Sigmoid colon (tissue), 7 donors: Measurements from ENCODE around the gene USP49. TPM values are rescaled to one million over a fixed set of nuclear protein-coding genes. Genes with fewer than 3 reads are reported as not detected.

Experiments
- DNase-seq: peaks from one replicate; pipeline ENCODE4 v3.0.0-alpha.2; 2019
- H3K27ac ChIP-seq, 4 donors: fragments of 200-600 bp; sonication (generic); one replicate each; pipeline ENCODE4 v1.5.1; 2016 to 2019; ENCODE audit warnings: mild to moderate bottlenecking in 1 of 4
- H3K27me3 ChIP-seq, 3 donors: fragments of 200-600 bp; sonication (generic); one replicate each; pipeline ENCODE4 v1.5.1; 2019; ENCODE audit warnings: mild to moderate bottlenecking in 1 of 3
- H3K36me3 ChIP-seq, 4 donors: fragments of 200-600 bp; sonication (generic); one replicate each; pipeline ENCODE4 v1.5.1; 2016 to 2019
- H3K4me1 ChIP-seq, 4 donors: fragments of 200-600 bp; sonication (generic); one replicate each; pipeline ENCODE4 v1.5.1; 2017 to 2019
- H3K4me3 ChIP-seq, 4 donors: fragments of 200-600 bp; sonication (generic); one replicate each; pipeline ENCODE4 v1.5.1; 2017 to 2019; ENCODE audit warnings: mild to moderate bottlenecking in 2 of 4, moderate library complexity in 1 of 4
- H3K9me3 ChIP-seq, 4 donors: fragments of 200-600 bp in 3 of 4; sonication (generic) in 3 of 4; one replicate each; pipeline versions ENCODE4 v1.5.1 to v1.6.1; 2013 to 2019
- EP300 ChIP-seq, 4 donors: sonication (generic); formaldehyde crosslinking; IDR thresholded peaks; one replicate each; pipeline ENCODE4 v1.6.1; 2017; ENCODE audit warnings: antibody characterized with exemption in 4 of 4
- POLR2A ChIP-seq, 2 donors: fragments of 450-650 bp; IDR thresholded peaks; one replicate each; pipeline ENCODE4 v1.6.1; 2016; ENCODE audit warnings: antibody characterized with exemption in 2 of 2, mild to moderate bottlenecking in 2 of 2, moderate library complexity in 2 of 2
- POLR2AphosphoS5 ChIP-seq, 4 donors: sonication (generic); formaldehyde crosslinking; IDR thresholded peaks; one replicate each; pipeline ENCODE4 v1.6.1; 2017; ENCODE audit warnings: antibody characterized with exemption in 4 of 4
- WGBS, 2 donors: extraction: QIAGEN DNeasy Blood & Tissue Kit; methylation state at CpG; one replicate each; pipeline ENCODE4 v1.1.7; 2013; 5-methylcytosine and 5-hydroxymethylcytosine counted together
- intact Hi-C: fragments of 100-400 bp; cut with DNase I; formaldehyde crosslinking; loops from one replicate; pipeline ENCODE4 v1.15.1; 2023
- polyA plus RNA-seq, 3 donors: library from polyadenylated mRNA; stranded (reverse); fragments of 200-250 nt; gene quantifications; one replicate each; pipeline ENCODE4 v1.2.3, GENCODE V29; 2013
- total RNA-seq, 4 donors: library from RNA; depleted of rRNA; stranded (reverse); fragments of >200 nt; gene quantifications; one replicate each; pipeline ENCODE4 v1.1.0, GENCODE V29; 2016
- TF ChIP-seq, protein P1 (sequence below), 4 experiments: fragments of 450-650 bp in 3 of 4; fragments of 200-600 bp in 1 of 4; IDR thresholded peaks; one replicate each; pipeline ENCODE4 v1.5.1; 2016 to 2019; ENCODE audit warnings: antibody characterized with exemption in 4 of 4, mild to moderate bottlenecking in 3 of 4, moderate library complexity in 2 of 4
- donor health status: healthy with polysubstance abuse.
- donor health status: Bipolar disorder and iron deficiency.
- donor health status: healthy.

The USP49 gene
- total and polyA plus RNA-seq, 7 donors = 0.23 to 10.0 (median 2.1) TPM

- Histone ChIP-seq H3K4me3 (no peak overlapping the region), H3K9me3 (no peaks in the 10 kb centered on the region), H3K27me3 (no peaks in the 10 kb centered on the region), H3K27ac (no peak overlapping the region), H3K36me3 (no peaks in the 10 kb centered on the region), H3K4me1 (no peaks in the 10 kb centered on the region)
- 88 to 96% methylated on average over 2 of the region's 2 CpGs for WGBS, 2 donors
- TF ChIP-seq POLR2A (IDR thresholded peaks at IDR 0.05) = no peak
- no peak for TF ChIP-seq EP300 (IDR thresholded peaks at IDR 0.05)
- no peak for TF ChIP-seq POLR2AphosphoS5 (IDR thresholded peaks at IDR 0.05)
- TF ChIP-seq, protein P1, sequence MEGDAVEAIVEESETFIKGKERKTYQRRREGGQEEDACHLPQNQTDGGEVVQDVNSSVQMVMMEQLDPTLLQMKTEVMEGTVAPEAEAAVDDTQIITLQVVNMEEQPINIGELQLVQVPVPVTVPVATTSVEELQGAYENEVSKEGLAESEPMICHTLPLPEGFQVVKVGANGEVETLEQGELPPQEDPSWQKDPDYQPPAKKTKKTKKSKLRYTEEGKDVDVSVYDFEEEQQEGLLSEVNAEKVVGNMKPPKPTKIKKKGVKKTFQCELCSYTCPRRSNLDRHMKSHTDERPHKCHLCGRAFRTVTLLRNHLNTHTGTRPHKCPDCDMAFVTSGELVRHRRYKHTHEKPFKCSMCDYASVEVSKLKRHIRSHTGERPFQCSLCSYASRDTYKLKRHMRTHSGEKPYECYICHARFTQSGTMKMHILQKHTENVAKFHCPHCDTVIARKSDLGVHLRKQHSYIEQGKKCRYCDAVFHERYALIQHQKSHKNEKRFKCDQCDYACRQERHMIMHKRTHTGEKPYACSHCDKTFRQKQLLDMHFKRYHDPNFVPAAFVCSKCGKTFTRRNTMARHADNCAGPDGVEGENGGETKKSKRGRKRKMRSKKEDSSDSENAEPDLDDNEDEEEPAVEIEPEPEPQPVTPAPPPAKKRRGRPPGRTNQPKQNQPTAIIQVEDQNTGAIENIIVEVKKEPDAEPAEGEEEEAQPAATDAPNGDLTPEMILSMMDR (IDR thresholded peaks at IDR 0.05) = no peak
- intact Hi-C loops = no loop called here
- no peak for DNase-seq
Observed at GRCh38 chr6:41871691-41872090, 23.5 kb downstream of the USP49 start.

DNA sequence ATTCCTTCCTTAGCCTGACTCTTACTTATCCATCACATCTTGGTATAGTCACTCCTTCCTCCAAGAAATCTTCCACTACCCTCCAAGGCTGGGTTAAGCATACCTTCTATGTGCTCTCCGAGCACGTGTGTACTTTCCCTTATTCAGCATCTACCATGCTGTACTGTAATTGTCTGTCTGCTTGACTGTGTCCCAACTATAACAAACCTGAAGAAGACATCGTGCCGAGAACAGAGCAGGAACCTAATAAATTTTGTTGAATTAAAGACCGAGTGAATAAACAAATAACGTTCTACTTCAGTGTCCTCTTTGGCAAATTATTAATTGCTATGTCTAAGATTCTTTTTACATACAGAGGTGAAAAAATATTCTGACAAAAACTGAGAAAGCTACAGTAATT, 35.8 kb downstream of the USP49 start:
- Histone ChIP-seq H3K4me1 (no peaks in the 10 kb centered on the region), H3K27me3 (no peaks in the 10 kb centered on the region), H3K36me3 (no peaks in the 10 kb centered on the region), H3K4me3 (no peak overlapping the region), H3K27ac (no peak overlapping the region), H3K9me3 (no peaks in the 10 kb centered on the region)
- no peak for DNase-seq
- TF ChIP-seq POLR2AphosphoS5 (IDR thresholded peaks at IDR 0.05) = no peak
- TF ChIP-seq EP300 (IDR thresholded peaks at IDR 0.05) = no peak
- no peak for TF ChIP-seq POLR2A (IDR thresholded peaks at IDR 0.05)
- TF ChIP-seq, protein P1 (IDR thresholded peaks at IDR 0.05) = no peak
- intact Hi-C loops = no loop called here
- 92 to 93% methylated on average over 6 of the region's 6 CpGs for WGBS, 2 donors

DNA sequence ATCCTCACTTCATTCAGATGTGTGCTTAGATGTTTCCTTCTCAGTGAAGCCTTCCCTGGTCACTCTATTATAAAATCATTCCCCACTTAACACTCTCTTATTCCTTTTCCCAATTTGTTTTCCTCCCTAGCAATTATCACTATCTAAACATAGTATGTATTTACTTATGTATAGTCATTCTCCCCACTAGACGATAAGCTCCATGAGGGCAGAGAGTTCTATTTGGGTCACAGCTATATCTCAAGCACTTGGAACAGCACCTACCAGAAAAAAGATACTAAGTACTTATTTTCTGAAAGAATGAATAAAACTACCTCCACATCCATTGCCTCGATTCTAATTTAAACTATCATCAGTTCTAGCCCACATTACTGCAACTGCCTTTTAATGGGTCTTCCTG, 36.5 kb downstream of the USP49 start:
- intact Hi-C loops = no loop called here
- no peaks in the 10 kb centered on the region for H3K9me3 ChIP-seq
- no peaks in the 10 kb centered on the region for H3K36me3 ChIP-seq
- WGBS, 2 donors = 89 to 92% methylated on average over 2 of the region's 2 CpGs
- TF ChIP-seq, protein P1 (IDR thresholded peaks at IDR 0.05) = no peak
- TF ChIP-seq POLR2A (IDR thresholded peaks at IDR 0.05) (no peak), POLR2AphosphoS5 (IDR thresholded peaks at IDR 0.05) (no peak), EP300 (IDR thresholded peaks at IDR 0.05) (no peak)
- DNase-seq = no peak
- no peaks in the 10 kb centered on the region for H3K27me3 ChIP-seq
- H3K27ac ChIP-seq = no peak overlapping the region
- H3K4me1 ChIP-seq = no peaks in the 10 kb centered on the region
- no peak overlapping the region for H3K4me3 ChIP-seq

- Histone ChIP-seq H3K4me1 (peaks cover 0 to 11% (median 6%) of the 10 kb centered on the region in 4 donors), H3K36me3 (no peaks in the 10 kb centered on the region), H3K27ac (no peak overlapping the region), H3K4me3 (no peak overlapping the region), H3K27me3 (no peaks in the 10 kb centered on the region), H3K9me3 (no peaks in the 10 kb centered on the region)
- intact Hi-C loops = no loop called here
- no peak for TF ChIP-seq POLR2A (IDR thresholded peaks at IDR 0.05)
- TF ChIP-seq, protein P1 (IDR thresholded peaks at IDR 0.05) = no peak
- no peak for TF ChIP-seq EP300 (IDR thresholded peaks at IDR 0.05)
- no peak for TF ChIP-seq POLR2AphosphoS5 (IDR thresholded peaks at IDR 0.05)
- WGBS, 2 donors = 93 to 95% methylated on average over 3 of the region's 3 CpGs
- DNase-seq = no peak
Observed at GRCh38 chr6:41850861-41851260, 44.3 kb downstream of the USP49 start.

DNA sequence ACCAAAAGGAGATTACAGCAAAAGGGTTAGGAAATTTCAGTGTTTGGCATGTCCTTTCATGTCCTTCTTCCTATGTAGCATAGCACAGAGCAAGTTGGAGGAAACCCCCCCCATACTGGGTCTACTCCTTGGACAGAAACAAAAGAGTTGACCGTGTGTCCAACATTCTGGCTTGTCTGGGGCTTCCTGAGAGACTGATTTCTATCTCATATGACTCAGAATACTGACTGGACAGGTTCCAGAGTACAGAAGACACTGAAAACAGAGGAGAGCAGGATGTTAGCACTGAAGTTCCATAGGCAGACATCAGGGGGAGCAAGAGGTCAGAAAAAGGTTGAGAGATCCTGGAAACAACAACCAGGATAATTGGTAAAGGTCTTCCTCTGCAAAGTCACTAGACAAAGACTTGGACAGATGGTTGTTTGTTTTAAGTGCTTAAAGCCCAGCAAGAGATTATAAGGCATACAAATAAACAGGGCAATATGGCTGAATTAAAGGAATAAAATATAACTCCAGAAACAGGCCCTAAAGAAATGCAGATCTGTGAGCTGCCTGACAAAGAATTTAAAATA, 48.4 kb downstream of the USP49 start:
- peak in 2 of 4 donors; percentile 14 to 38 for TF ChIP-seq POLR2AphosphoS5 (IDR thresholded peaks at IDR 0.05)
- no peak for TF ChIP-seq EP300 (IDR thresholded peaks at IDR 0.05)
- TF ChIP-seq, protein P1 (IDR thresholded peaks at IDR 0.05) = peak; percentile 47 to 78 (median 76)
- no peak for TF ChIP-seq POLR2A (IDR thresholded peaks at IDR 0.05)
- Histone ChIP-seq H3K4me1 (peaks cover 0 to 11% (median 6%) of the 10 kb centered on the region in 4 donors), H3K27ac (peak overlapping the region in 3 of 4 donors; percentile 35 to 61 (median 54)), H3K9me3 (no peaks in the 10 kb centered on the region), H3K27me3 (no peaks in the 10 kb centered on the region), H3K36me3 (no peaks in the 10 kb centered on the region), H3K4me3 (no peak overlapping the region)
- 0 to 18% methylated on average over 1 of the region's 1 CpG for WGBS, 2 donors
- peak; percentile 69 for DNase-seq
- intact Hi-C loops = loop anchor here (1.0 to 2.0 kb wide), 2 partner anchors 94 to 198 kb away; partner anchors contain the start of gene CCND3
